Measurements from ENCODE around the gene STMN1. TPM values are rescaled to one million over a fixed set of nuclear protein-coding genes. Genes with fewer than 3 reads are reported as not detected.

Gene STMN1
- total RNA-seq, 1 donor from 2014 or later: 519 TPM

GRCh38 chr1:25899792-25900191, 6.4 kb downstream of the STMN1 start:
- Mint-ChIP-seq H3K4me3 (no peak overlapping the region), H3K4me1 (peaks cover 62% of the 10 kb centered on the region), H3K9me3 (no peaks in the 10 kb centered on the region), H3K36me3 (peaks cover 56% of the 10 kb centered on the region), H3K27ac (no peak overlapping the region), H3K27me3 (ENCODE audit: insufficient read depth, low read depth) (peaks cover 4% of the 10 kb centered on the region)
- no peak overlapping the region for H3K9ac ChIP-seq
- no peak overlapping the region for H2AFZ ChIP-seq (replicated peaks)
- no peaks in the 10 kb centered on the region for H3K27me3 ChIP-seq
- H3K36me3 ChIP-seq: peaks cover 23% of the 10 kb centered on the region
- H3K27ac ChIP-seq: peak overlapping the region; percentile 19
- H3K4me3 ChIP-seq: peak overlapping the region; percentile 10
- peaks cover 68% of the 10 kb centered on the region for H3K79me2 ChIP-seq (ENCODE audit: low read depth)
- H3K9me3 ChIP-seq (ENCODE audit: low read depth): no peaks in the 10 kb centered on the region
- DNase-seq (ENCODE audit: low spot score): no peak
- H4K20me1 ChIP-seq (ENCODE audit: low read depth): peaks cover 80% of the 10 kb centered on the region
- peak overlapping the region; percentile 66 for H3K4me2 ChIP-seq
- TF ChIP-seq EZH2 (IDR thresholded peaks at IDR 0.05) (no peak), EZH2phosphoT487 (IDR thresholded peaks at IDR 0.05) (no peak)
- TF ChIP-seq, protein P1, sequence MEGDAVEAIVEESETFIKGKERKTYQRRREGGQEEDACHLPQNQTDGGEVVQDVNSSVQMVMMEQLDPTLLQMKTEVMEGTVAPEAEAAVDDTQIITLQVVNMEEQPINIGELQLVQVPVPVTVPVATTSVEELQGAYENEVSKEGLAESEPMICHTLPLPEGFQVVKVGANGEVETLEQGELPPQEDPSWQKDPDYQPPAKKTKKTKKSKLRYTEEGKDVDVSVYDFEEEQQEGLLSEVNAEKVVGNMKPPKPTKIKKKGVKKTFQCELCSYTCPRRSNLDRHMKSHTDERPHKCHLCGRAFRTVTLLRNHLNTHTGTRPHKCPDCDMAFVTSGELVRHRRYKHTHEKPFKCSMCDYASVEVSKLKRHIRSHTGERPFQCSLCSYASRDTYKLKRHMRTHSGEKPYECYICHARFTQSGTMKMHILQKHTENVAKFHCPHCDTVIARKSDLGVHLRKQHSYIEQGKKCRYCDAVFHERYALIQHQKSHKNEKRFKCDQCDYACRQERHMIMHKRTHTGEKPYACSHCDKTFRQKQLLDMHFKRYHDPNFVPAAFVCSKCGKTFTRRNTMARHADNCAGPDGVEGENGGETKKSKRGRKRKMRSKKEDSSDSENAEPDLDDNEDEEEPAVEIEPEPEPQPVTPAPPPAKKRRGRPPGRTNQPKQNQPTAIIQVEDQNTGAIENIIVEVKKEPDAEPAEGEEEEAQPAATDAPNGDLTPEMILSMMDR (IDR thresholded peaks at IDR 0.05): no peak
- H3F3A ChIP-seq (ENCODE audit: low read depth): peaks cover 87% of the 10 kb centered on the region
- H3K4me1 ChIP-seq: peaks cover 57% of the 10 kb centered on the region

GRCh38 chr1:25898223-25899015, 7.8 kb downstream of the STMN1 start:
- no peaks in the 10 kb centered on the region for H3K9me3 Mint-ChIP-seq
- Histone ChIP-seq H3K9ac (no peak overlapping the region), H3K36me3 (peaks cover 20% of the 10 kb centered on the region)

DNA sequence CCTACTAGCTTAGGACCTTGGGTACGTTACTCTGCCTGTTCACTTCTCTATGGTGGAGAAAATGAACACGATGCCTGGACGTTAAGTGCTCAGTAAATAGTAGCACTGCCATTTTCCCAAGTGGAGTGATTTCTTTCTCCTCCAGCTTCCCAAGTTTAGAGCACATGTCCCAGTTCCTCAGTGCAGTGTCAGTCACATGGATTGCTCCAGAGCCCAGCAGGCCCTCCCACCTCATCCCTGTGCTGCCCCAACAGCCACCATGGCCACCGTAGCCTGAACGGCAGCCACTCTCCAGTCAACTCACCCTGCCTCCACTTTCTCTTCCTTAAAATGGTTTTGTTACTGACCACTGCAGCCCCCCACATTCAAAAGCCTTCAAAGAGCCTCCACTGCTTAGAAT, 8.5 kb downstream of the STMN1 start:
- H3K4me2 ChIP-seq: no peak overlapping the region
- peaks cover 81% of the 10 kb centered on the region for H3F3A ChIP-seq (ENCODE audit: low read depth)
- TF ChIP-seq, protein P1 (IDR thresholded peaks at IDR 0.05): no peak
- TF ChIP-seq EZH2 (IDR thresholded peaks at IDR 0.05): no peak
- TF ChIP-seq EZH2phosphoT487 (IDR thresholded peaks at IDR 0.05): no peak
- Mint-ChIP-seq H3K9me3 (no peaks in the 10 kb centered on the region), H3K36me3 (peaks cover 43% of the 10 kb centered on the region), H3K4me3 (no peak overlapping the region), H3K27me3 (ENCODE audit: insufficient read depth, low read depth) (peaks cover 4% of the 10 kb centered on the region), H3K4me1 (peaks cover 47% of the 10 kb centered on the region), H3K27ac (peak overlapping the region; percentile 87)
- H3K27ac ChIP-seq: peak overlapping the region; percentile 32
- H3K4me1 ChIP-seq: peaks cover 45% of the 10 kb centered on the region
- no peaks in the 10 kb centered on the region for H3K27me3 ChIP-seq
- no peak overlapping the region for H2AFZ ChIP-seq (replicated peaks)
- peaks cover 48% of the 10 kb centered on the region for H3K79me2 ChIP-seq (ENCODE audit: low read depth)
- H4K20me1 ChIP-seq (ENCODE audit: low read depth): peaks cover 60% of the 10 kb centered on the region
- H3K9ac ChIP-seq: no peak overlapping the region
- H3K36me3 ChIP-seq: peaks cover 13% of the 10 kb centered on the region
- no peaks in the 10 kb centered on the region for H3K9me3 ChIP-seq (ENCODE audit: low read depth)
- H3K4me3 ChIP-seq: no peak overlapping the region
- no peak for DNase-seq (ENCODE audit: low spot score)

More at GRCh38 chr1:25898223-25899015, 7.8 kb downstream of the STMN1 start:
- Histone ChIP-seq H2AFZ (replicated peaks) (no peak overlapping the region), H4K20me1 (ENCODE audit: low read depth) (peaks cover 66% of the 10 kb centered on the region), H3K79me2 (ENCODE audit: low read depth) (peaks cover 54% of the 10 kb centered on the region), H3K27me3 (no peaks in the 10 kb centered on the region), H3K4me1 (peaks cover 45% of the 10 kb centered on the region), H3F3A (ENCODE audit: low read depth) (peaks cover 82% of the 10 kb centered on the region), H3K9me3 (ENCODE audit: low read depth) (no peaks in the 10 kb centered on the region), H3K4me3 (no peak overlapping the region), H3K4me2 (no peak overlapping the region), H3K27ac (peak overlapping the region; percentile 32)
- DNase-seq (ENCODE audit: low spot score): no peak
- H3K4me1 Mint-ChIP-seq: peaks cover 52% of the 10 kb centered on the region
- TF ChIP-seq, protein P1 (IDR thresholded peaks at IDR 0.05): no peak
- TF ChIP-seq EZH2 (IDR thresholded peaks at IDR 0.05): no peak
- no peak for TF ChIP-seq EZH2phosphoT487 (IDR thresholded peaks at IDR 0.05)
- H3K27ac Mint-ChIP-seq: no peak overlapping the region
- peaks cover 48% of the 10 kb centered on the region for H3K36me3 Mint-ChIP-seq
- H3K27me3 Mint-ChIP-seq (ENCODE audit: insufficient read depth, low read depth): peaks cover 4% of the 10 kb centered on the region
- H3K4me3 Mint-ChIP-seq: no peak overlapping the region

All from neural progenitor cell (in vitro differentiated cells).